ENCODE measurements around the gene CREB3L2.

- TF ChIP-seq RAD21 (conservative IDR thresholded peaks at IDR 0.05 in 1 of 2, IDR thresholded peaks at IDR 0.05 in 1 of 2) (no peak), CTCF (IDR thresholded peaks at IDR 0.05) (no peak), POLR2A (IDR thresholded peaks at IDR 0.05; ENCODE audit: low read length) (no peak), CHD4 (IDR thresholded peaks at IDR 0.05; ENCODE audit: borderline replicate concordance) (no peak), HEYL (CRISPR knock-in tag; IDR thresholded peaks at IDR 0.05) (no peak), FOSL2 (IDR thresholded peaks at IDR 0.05) (no peak), FOSL2 (CRISPR knock-in tag; IDR thresholded peaks at IDR 0.05) (no peak)
- TF ChIP-seq, protein P1, sequence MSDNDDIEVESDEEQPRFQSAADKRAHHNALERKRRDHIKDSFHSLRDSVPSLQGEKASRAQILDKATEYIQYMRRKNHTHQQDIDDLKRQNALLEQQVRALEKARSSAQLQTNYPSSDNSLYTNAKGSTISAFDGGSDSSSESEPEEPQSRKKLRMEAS (IDR thresholded peaks at IDR 0.05): no peak
Measured at GRCh38 chr7:138027100-138027499, 25.2 kb upstream of the CREB3L2 start.

All from A549 (cell line).